Measurements from ENCODE around the gene SLMAP.

SLMAP gene

DNA sequence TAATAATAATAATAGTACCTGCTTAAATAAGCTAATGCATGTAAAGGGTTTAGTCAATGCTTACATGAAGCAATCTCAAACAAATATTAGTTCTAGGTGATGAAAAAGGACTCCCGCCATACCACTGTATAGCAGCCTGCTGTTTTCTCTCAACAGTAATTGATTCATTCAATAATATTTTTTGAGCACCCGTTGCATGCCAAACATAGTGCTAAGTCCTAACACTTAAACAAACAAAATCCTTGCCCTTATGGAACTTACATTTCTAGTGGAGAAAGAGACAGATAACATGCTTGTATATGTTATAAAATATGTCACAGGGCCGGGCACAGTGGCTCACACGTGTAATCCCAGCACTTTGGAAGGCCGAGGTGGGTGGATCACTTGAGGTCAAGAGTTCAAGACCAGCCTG lies 190.9 kb downstream of the SLMAP start:
- no peak overlapping the region for H3K9ac ChIP-seq (ENCODE audit: low read length)
- no peak overlapping the region for H2AFZ ChIP-seq (ENCODE audit: low read depth, low read length, severe bottlenecking)
- H3K9me3 ChIP-seq (ENCODE audit: insufficient read depth, low read length): no peaks in the 10 kb centered on the region
- TF ChIP-seq, protein P1, sequence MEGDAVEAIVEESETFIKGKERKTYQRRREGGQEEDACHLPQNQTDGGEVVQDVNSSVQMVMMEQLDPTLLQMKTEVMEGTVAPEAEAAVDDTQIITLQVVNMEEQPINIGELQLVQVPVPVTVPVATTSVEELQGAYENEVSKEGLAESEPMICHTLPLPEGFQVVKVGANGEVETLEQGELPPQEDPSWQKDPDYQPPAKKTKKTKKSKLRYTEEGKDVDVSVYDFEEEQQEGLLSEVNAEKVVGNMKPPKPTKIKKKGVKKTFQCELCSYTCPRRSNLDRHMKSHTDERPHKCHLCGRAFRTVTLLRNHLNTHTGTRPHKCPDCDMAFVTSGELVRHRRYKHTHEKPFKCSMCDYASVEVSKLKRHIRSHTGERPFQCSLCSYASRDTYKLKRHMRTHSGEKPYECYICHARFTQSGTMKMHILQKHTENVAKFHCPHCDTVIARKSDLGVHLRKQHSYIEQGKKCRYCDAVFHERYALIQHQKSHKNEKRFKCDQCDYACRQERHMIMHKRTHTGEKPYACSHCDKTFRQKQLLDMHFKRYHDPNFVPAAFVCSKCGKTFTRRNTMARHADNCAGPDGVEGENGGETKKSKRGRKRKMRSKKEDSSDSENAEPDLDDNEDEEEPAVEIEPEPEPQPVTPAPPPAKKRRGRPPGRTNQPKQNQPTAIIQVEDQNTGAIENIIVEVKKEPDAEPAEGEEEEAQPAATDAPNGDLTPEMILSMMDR (IDR thresholded peaks at IDR 0.05; ENCODE audit: insufficient read depth, low read length, poor library complexity, severe bottlenecking): no peak
- no peak for TF ChIP-seq EZH2phosphoT487 (conservative IDR thresholded peaks at IDR 0.05; ENCODE audit: low read length)
- H3K36me3 ChIP-seq (ENCODE audit: low read length): no peaks in the 10 kb centered on the region
- no peak overlapping the region for H3K4me3 ChIP-seq (ENCODE audit: insufficient read depth, low read length, poor library complexity, severe bottlenecking)
- no peaks in the 10 kb centered on the region for H3K27me3 ChIP-seq (ENCODE audit: low read length)
- H3K27ac ChIP-seq (ENCODE audit: low read depth, low read length): no peak overlapping the region
- no peaks in the 10 kb centered on the region for H3K79me2 ChIP-seq (ENCODE audit: insufficient read depth, low read length)
- H4K20me1 ChIP-seq (ENCODE audit: low read depth, low read length): no peaks in the 10 kb centered on the region
- H3K9me2 ChIP-seq (replicated peaks; ENCODE audit: insufficient read depth, low read length): no peaks in the 10 kb centered on the region
- H3F3A ChIP-seq (ENCODE audit: insufficient read depth): no peaks in the 10 kb centered on the region
- H3K4me2 ChIP-seq (ENCODE audit: low read depth, low read length, poor library complexity, severe bottlenecking): no peak overlapping the region

DNA sequence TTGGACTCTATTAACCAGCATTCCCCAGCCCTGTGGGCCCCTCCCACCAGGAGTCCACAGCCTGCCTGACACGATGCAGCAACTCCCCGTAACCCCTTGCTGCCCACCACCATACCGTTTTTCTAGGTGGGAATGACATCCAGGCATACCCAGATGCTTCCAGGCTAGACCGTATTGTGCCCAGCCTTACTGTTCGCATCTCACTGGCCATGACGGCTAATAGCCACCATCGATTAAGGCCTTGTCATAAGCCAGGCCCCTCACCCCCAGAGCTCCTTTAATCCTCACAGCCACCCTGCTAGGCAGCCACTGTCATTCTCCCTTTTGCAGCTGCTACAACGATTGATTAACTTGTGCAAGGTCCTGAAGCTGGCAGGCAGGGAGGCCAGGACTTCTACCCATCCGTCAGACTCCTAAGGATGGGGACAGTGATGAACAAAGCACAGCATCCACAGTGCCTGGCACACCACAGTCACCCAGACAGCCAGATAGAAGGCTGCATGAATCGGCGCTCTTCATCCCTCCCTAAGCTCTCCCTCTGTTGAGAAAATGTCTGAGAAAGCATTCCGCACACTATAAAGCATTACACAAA lies 192.1 kb downstream of the SLMAP start:
- H3K79me2 ChIP-seq (ENCODE audit: insufficient read depth, low read length): no peaks in the 10 kb centered on the region
- no peak overlapping the region for H3K4me3 ChIP-seq (ENCODE audit: insufficient read depth, low read length, poor library complexity, severe bottlenecking)
- no peaks in the 10 kb centered on the region for H3K27me3 ChIP-seq (ENCODE audit: low read length)
- H4K20me1 ChIP-seq (ENCODE audit: low read depth, low read length): no peaks in the 10 kb centered on the region
- no peaks in the 10 kb centered on the region for H3F3A ChIP-seq (ENCODE audit: insufficient read depth)
- H3K9ac ChIP-seq (ENCODE audit: low read length): no peak overlapping the region
- H3K36me3 ChIP-seq (ENCODE audit: low read length): no peaks in the 10 kb centered on the region
- no peak overlapping the region for H2AFZ ChIP-seq (ENCODE audit: low read depth, low read length, severe bottlenecking)
- H3K4me2 ChIP-seq (ENCODE audit: low read depth, low read length, poor library complexity, severe bottlenecking): no peak overlapping the region
- TF ChIP-seq, protein P1 (IDR thresholded peaks at IDR 0.05; ENCODE audit: insufficient read depth, low read length, poor library complexity, severe bottlenecking): no peak
- no peak for TF ChIP-seq EZH2phosphoT487 (conservative IDR thresholded peaks at IDR 0.05; ENCODE audit: low read length)
- H3K9me2 ChIP-seq (replicated peaks; ENCODE audit: insufficient read depth, low read length): no peaks in the 10 kb centered on the region
- H3K9me3 ChIP-seq (ENCODE audit: insufficient read depth, low read length): no peaks in the 10 kb centered on the region
- no peak overlapping the region for H3K27ac ChIP-seq (ENCODE audit: low read depth, low read length)

DNA sequence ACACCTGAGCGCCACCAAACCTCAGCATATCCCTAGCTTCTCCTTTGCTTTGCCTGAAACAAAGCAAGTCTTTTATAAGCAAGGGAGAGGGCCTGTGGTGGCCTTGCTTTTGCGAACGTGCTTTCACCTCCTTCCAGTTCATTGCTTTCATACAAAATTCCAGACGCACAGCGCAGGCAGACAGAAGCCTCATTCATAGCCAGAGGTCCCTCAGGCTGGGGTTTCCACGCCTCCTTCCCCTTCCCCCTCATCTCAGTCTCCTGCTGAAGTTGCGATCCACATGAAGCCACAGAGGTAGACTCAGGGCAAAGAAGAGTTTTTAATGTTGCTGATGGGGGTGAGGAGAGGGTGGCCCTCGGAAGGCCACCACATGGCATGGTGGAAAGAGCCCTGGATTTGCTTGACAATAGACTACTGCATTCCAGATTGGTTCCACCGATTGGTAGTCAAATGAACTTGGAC lies 192.7 kb downstream of the SLMAP start:
- Histone ChIP-seq H3K4me3 (ENCODE audit: insufficient read depth, low read length, poor library complexity, severe bottlenecking) (no peak overlapping the region), H3K4me2 (ENCODE audit: low read depth, low read length, poor library complexity, severe bottlenecking) (no peak overlapping the region), H3K9me3 (ENCODE audit: insufficient read depth, low read length) (no peaks in the 10 kb centered on the region), H3K27ac (ENCODE audit: low read depth, low read length) (no peak overlapping the region), H3K79me2 (ENCODE audit: insufficient read depth, low read length) (no peaks in the 10 kb centered on the region), H3K9ac (ENCODE audit: low read length) (no peak overlapping the region), H3F3A (ENCODE audit: insufficient read depth) (no peaks in the 10 kb centered on the region), H3K27me3 (ENCODE audit: low read length) (no peaks in the 10 kb centered on the region), H4K20me1 (ENCODE audit: low read depth, low read length) (no peaks in the 10 kb centered on the region), H3K9me2 (replicated peaks; ENCODE audit: insufficient read depth, low read length) (no peaks in the 10 kb centered on the region), H2AFZ (ENCODE audit: low read depth, low read length, severe bottlenecking) (no peak overlapping the region), H3K36me3 (ENCODE audit: low read length) (no peaks in the 10 kb centered on the region)
- no peak for TF ChIP-seq EZH2phosphoT487 (conservative IDR thresholded peaks at IDR 0.05; ENCODE audit: low read length)
- TF ChIP-seq, protein P1 (IDR thresholded peaks at IDR 0.05; ENCODE audit: insufficient read depth, low read length, poor library complexity, severe bottlenecking): no peak
